ENCODE measurements around the gene OR4Q3.
"Not testable (repeated sequence)": the region's sequence is repeated elsewhere in the genome, so short reads cannot be mapped to it uniquely, and the experiment has no call there.

DNA sequence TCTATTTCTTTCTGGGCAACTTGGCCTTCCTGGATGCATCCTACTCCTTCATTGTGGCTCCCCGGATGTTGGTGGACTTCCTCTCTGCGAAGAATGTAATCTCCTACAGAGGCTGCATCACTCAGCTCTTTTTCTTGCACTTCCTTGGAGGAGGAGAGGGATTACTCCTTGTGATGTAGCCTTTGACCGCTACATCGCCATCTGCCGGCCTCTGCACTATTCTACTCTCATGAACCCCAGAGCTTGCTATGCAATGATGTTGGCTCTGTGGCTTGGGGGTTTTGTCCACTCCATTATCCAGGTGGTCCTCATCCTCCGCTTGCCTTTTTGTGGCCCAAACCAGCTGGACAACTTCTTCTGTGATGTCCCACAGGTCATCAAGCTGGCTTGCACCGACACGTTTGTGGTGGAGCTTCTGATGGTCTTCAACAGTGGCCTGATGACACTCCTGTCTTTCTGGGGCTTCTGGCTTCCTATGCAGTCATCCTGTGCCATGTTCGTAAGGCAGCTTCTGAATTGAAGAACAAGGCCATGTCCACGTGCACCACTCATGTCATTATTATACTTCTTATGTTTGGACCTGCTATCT lies 53.2 kb downstream of the OR4Q3 start:
- TF ChIP-seq, protein P1, sequence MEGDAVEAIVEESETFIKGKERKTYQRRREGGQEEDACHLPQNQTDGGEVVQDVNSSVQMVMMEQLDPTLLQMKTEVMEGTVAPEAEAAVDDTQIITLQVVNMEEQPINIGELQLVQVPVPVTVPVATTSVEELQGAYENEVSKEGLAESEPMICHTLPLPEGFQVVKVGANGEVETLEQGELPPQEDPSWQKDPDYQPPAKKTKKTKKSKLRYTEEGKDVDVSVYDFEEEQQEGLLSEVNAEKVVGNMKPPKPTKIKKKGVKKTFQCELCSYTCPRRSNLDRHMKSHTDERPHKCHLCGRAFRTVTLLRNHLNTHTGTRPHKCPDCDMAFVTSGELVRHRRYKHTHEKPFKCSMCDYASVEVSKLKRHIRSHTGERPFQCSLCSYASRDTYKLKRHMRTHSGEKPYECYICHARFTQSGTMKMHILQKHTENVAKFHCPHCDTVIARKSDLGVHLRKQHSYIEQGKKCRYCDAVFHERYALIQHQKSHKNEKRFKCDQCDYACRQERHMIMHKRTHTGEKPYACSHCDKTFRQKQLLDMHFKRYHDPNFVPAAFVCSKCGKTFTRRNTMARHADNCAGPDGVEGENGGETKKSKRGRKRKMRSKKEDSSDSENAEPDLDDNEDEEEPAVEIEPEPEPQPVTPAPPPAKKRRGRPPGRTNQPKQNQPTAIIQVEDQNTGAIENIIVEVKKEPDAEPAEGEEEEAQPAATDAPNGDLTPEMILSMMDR (IDR thresholded peaks at IDR 0.05), result not testable (repeated sequence)
- not testable (repeated sequence) for TF ChIP-seq POLR2A (IDR thresholded peaks at IDR 0.05)
